Fibroblast of skin of back (primary cell): ENCODE data around the gene RAD52.

Experiments
- DNase-seq: peaks from one replicate; pipeline ENCODE4 v3.0.0-alpha.2; 2013

RAD52 gene

GRCh38 chr12:865614-866013 lies 83.9 kb downstream of the RAD52 start:
- DNase-seq = no peak

- no peak for DNase-seq
Observed at GRCh38 chr12:863285-863684, 86.2 kb downstream of the RAD52 start.

- no peak for DNase-seq
Observed at GRCh38 chr12:862303-862911, 87.1 kb downstream of the RAD52 start.
